Stimulated activated naive CD4-positive, alpha-beta T cell treated with Interleukin-2 at 50 U/mL for 16 hours (primary cell): ENCODE data around the gene CCT6A.
"Not testable (repeated sequence)": the region's sequence is repeated elsewhere in the genome, so short reads cannot be mapped to it uniquely, and the experiment has no call there.

Experiments used
- DNase-seq: peaks from one replicate; lab custom pipeline; 2025; lab: John Stamatoyannopoulos, UW

Gene CCT6A, protein sequence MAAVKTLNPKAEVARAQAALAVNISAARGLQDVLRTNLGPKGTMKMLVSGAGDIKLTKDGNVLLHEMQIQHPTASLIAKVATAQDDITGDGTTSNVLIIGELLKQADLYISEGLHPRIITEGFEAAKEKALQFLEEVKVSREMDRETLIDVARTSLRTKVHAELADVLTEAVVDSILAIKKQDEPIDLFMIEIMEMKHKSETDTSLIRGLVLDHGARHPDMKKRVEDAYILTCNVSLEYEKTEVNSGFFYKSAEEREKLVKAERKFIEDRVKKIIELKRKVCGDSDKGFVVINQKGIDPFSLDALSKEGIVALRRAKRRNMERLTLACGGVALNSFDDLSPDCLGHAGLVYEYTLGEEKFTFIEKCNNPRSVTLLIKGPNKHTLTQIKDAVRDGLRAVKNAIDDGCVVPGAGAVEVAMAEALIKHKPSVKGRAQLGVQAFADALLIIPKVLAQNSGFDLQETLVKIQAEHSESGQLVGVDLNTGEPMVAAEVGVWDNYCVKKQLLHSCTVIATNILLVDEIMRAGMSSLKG

GRCh38 chr7:56051339-56052191, at the start of gene CCT6A, which contains the start of gene PSPH:
CCT6A (plus strand) TSS chr7:56051765; CDS start chr7:56051849, 84 bp downstream.
PSPH (minus strand) TSS chr7:56051444; CDS start chr7:56021212, 30,232 bp downstream.
- peak; percentile 92 for DNase-seq

DNA sequence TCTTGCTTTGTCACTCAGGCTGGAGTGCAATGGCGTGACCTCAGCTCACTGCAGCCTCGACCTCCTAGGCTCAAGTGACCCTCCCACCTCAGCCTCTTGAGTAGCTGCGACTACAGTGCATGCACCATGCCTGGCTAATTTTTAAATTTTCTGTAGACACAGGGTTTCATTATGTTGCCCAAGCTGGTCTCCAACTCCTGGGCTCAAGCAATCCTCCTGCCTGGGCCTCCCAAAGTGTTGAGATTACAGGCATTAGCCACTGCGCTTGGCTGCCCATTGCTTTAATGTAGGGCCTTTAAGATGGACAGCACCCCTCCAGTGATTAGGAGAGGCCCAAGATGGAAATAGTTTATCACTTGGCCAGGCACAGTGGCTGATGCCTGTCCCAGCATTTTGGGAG, 47.8 kb upstream of the CCT6A start:
- no peak for DNase-seq

GRCh38 chr7:56007167-56007652, 44.4 kb upstream of the CCT6A start:
- DNase-seq = no peak

DNA sequence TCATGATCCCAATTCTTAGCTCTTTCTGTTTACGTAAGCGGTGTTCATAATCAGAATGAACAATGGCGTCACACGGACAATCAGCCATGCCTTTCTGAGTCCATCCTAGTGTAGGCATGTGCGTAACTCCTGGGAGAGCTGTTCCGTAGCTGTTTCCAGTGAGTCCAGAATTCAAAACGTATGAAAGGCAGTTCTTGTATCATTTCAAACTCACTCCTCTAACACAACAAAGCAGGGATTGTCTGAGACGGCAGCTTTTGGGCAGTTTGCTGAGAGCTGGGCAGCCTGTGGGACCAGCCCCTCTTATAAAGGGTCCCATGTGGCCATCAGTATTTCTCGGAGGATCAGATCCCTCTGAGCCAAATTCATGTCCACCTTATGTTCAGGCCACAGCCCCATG, 43.7 kb upstream of the CCT6A start:
- no peak for DNase-seq

DNA sequence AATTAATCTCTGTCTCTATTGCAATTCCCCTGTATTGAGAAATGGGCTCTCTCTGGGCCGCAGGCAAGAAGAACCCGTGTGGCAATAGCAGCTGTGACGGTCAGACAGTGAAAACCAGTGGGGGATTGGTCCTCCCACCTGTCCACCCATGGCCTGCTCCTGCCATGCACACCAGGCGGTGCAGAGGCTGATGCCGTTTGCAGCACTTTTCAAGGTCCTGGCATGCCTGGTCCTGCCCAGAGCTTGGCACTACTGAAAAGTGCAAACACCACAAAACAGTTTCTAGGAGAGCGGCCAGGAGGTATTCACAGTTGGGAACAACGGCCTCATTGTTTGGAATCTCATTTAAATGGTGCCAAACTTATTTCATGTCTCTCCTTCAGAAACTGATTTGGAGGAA, 41.9 kb upstream of the CCT6A start:
- DNase-seq = no peak

DNA sequence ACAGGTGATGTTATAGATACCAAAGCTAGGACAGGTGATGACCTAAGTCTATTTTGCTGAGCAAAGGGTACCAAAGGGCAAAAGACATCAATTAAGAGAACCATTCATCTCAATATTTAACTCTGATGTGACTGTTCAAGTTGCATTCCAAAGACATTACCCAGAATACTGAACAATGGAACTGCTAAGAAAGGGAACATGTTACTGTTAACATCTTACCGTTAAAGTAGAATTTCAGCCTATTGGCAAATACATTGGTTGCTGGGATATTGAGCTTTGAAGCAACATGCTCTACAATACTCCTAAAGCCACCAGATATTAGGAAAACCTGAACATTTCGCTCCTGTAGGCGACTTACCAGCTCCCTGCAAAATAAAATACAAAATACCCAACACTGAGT, 34.5 kb upstream of the CCT6A start:
- DNase-seq = not testable (repeated sequence)

DNA sequence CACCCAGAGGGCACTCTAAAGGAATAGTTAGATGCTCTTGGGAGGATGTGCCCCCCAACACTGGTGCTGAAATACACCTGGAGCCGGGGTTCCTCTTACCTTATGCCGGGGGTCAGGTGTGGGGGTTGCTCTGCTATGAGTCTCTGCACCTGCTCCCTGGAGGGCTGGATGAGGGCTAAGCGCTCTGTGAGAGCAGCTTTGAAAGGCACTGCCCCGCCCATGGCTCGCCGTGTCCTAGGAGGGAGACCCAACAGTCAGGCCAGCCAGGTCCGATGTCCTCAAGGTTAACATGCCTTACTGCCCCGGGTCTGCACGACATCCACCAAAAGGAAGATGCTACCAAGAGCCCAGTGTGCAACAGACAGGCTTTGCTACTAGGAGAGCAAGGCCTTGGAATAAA, 32.1 kb upstream of the CCT6A start:
- no peak for DNase-seq

GRCh38 chr7:56023500-56023899, 28.1 kb upstream of the CCT6A start:
- no peak for DNase-seq

DNA sequence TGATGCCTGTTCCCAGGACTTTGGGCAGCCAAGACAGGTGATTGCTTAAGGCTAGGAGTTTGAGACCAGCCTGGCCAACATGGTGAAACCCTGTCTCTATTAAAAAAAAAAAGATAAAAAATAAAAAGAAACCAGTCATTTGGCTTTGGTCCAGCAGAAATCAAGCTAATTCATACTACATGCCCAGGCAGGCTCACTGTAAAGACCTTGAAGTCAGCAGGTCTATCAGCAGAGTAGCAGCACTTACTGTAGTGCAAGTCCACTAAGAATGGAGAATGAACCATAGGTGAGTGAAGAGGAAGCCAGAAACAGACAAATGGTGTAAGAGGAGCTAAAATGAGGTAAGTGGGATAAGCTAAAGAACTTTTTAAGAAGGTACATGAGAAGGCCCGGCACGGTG, 25.0 kb upstream of the CCT6A start:
- no peak for DNase-seq

- no peak for DNase-seq
These were observed 22.5 kb upstream of the CCT6A start for GRCh38 chr7:56028942-56029630.

DNA sequence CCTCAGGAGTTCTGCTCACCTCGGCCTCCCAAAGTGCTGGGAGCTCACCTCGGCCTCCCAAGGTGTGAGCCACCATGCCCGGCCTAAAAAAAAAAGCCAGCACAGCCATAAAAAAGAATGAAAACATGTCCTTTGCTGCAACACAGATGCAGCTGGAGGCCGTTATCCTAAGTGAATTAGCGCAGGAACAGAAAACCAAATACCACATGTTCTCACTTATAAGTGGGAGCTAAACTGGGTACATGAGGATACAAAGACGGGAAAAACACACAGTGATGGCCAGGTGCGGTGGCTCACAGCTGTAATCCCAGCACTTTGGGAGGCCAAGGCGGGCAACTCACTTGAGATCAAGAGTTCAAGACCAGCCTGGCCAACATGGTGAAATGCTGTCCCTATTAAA, 21.2 kb upstream of the CCT6A start:
- DNase-seq = no peak

DNA sequence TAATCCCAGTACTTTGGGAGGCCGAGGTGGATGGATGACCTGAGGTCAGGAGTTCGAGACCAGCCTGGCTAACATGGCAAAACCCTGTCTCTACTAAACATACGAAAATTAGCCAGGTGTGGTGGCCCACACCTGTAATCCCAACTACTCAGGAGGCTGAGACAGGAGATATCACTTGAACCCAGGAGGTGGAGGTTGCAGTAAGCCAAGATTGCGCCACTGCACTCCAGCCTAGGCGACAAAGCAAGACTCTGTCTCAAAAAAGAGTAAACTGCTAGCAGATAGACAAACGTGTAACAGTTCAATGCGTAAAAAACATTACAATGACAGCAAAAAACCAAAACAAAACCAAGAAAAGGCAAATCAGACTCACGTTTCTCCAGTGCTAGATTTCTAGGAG, 20.0 kb upstream of the CCT6A start:
- DNase-seq = not testable (repeated sequence)

- not testable (repeated sequence) for DNase-seq
These were observed 19.0 kb upstream of the CCT6A start for GRCh38 chr7:56032578-56032977.

GRCh38 chr7:56033671-56034432, 17.7 kb upstream of the CCT6A start:
- DNase-seq = peak; percentile 56

- no peak for DNase-seq
These were observed 10.8 kb upstream of the CCT6A start for GRCh38 chr7:56040730-56041129.

- not testable (repeated sequence) for DNase-seq
These were observed 5.8 kb upstream of the CCT6A start for GRCh38 chr7:56045758-56046157.

DNA sequence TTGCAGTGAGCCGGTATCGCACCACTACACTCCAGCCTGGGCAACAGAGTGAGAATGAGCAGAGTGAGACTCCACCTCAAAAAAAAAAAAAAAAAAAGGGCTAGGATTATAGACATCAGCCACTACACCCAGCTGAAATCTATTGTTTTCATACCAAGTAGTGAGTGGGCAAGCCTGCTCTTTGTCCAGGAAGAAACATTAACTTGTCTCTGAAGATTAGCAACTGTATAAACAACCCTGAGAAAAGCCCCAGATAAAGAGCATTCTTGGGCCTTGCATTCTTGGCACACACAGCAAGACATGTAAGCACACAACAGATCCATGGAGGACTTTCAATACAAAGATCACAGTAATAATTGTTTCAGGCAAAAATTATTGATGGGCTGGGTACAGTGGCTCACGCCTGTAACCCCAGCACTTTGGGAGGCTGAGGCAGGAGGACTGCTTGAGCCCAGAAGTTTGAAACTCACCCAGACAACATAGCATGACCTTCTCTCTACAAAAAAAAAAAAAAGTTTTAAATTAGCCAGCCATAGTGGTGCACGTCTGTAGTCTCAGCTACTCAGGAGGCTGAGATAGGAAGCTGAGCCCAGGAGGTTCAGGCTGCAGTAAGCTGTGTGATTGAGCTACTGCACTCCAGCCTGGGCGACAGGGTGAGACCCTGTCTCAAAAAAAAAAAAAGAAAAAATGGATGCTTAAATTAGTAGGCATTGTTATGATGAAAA, 4.7 kb upstream of the CCT6A start:
- no peak for DNase-seq

- not testable (repeated sequence) for DNase-seq
These were observed 4.0 kb upstream of the CCT6A start for GRCh38 chr7:56047446-56048116.

DNA sequence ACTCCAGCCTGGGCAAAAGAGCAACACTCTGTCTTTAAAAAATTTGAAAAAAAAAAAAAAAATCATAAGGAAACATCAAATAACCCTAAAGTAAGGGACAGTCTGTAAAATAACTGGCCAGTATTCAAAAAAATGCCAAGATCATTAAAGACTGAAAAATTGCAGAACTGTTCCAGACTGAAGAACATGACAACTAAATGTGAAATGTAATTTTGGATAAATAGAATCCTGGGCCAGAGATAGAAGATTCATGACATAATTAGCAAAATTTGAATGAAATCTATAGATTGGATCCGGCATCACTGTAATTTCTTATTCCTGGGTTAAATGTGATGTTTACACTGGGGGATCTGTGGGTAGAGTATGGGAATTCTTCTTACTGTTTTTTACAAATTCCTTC, 3.3 kb upstream of the CCT6A start:
- no peak for DNase-seq

- DNase-seq = not testable (repeated sequence)
These were observed 2.8 kb upstream of the CCT6A start for GRCh38 chr7:56048763-56049162.
